Left lung (tissue), 10 donors: ENCODE results near the gene MARCHF7. TPM values are rescaled to one million over a fixed set of nuclear protein-coding genes. Genes with fewer than 3 reads are reported as not detected.

Source experiments
- ATAC-seq: fragments of 200-7000 bp; cut with Tn5 transposase; one replicate; pipeline ENCODE4 v1.9.1; 2020; ENCODE audit warnings: moderate library complexity
- DNase-seq, 4 donors: peaks; one replicate each; pipeline ENCODE4 v3.0.0-alpha.2; 2013 to 2020
- H3K27ac ChIP-seq, 2 donors: fragments of 200-600 bp; sonication (generic) in 1 of 2; one replicate each; pipeline versions ENCODE4 v1.5.0 to v1.8.0; 2020 to 2021
- H3K27me3 ChIP-seq, 2 donors: fragments of 200-600 bp; sonication (generic) in 1 of 2; one replicate each; pipeline versions ENCODE4 v1.5.0 to v1.8.0; 2020 to 2021
- H3K36me3 ChIP-seq, 2 donors: fragments of 200-600 bp; sonication (generic) in 1 of 2; one replicate each; pipeline versions ENCODE4 v1.5.0 to v1.8.0; 2020 to 2021
- H3K4me1 ChIP-seq, 2 donors: fragments of 200-600 bp; one replicate each; pipeline ENCODE4 v1.8.0; 2021
- H3K4me3 ChIP-seq, 2 donors: fragments of 200-600 bp; sonication (generic) in 1 of 2; one replicate each; pipeline versions ENCODE4 v1.5.0 to v1.8.0; 2020 to 2021; ENCODE audit warnings: mild to moderate bottlenecking in 1 of 2
- H3K9me3 ChIP-seq, 2 donors: fragments of 200-600 bp; sonication (generic) in 1 of 2; one replicate each; pipeline versions ENCODE4 v1.5.0 to v1.8.0; 2020 to 2021
- CTCF ChIP-seq, 2 donors: fragments of 200-600 bp; sonication (generic) in 1 of 2; IDR thresholded peaks; one replicate each; pipeline versions ENCODE4 v1.5.0 to v1.8.0; 2021; ENCODE audit warnings: antibody characterized with exemption in 2 of 2
- intact Hi-C, 2 donors: fragments of 100-400 bp; cut with DNase I; formaldehyde crosslinking; loops; one replicate each; pipeline versions ENCODE4 v1.11.2 to v1.14.2; 2022
- polyA plus RNA-seq, 6 donors: library from polyadenylated mRNA; unstranded; fragments of 120-200 nt; gene quantifications; one replicate each; pipeline ENCODE4 v1.2.1, GENCODE V29; 2013; ENCODE audit not compliant: insufficient read length in 6 of 6
- total RNA-seq, 2 donors: library from RNA; stranded (reverse); fragmentation: NEBNext Ultra II Directional; extraction: Animal tissue kit (Norgen Biotek cat#: 25700); gene quantifications; one replicate each; pipeline ENCODE4 v1.2.1, GENCODE V29; 2021
- donor health status: DM: no; HTN: yes; CAD: no.
- donor health status: DM: no; HTN: no; CAD: no.

The MARCHF7 gene
- total and polyA plus RNA-seq, 8 donors = 64.1 to 202 (median 162) TPM

GRCh38 chr2:159758686-159759085, 46.4 kb downstream of the MARCHF7 start:
- DNase-seq = no peak
- Histone ChIP-seq H3K9me3 (no peaks in the 10 kb centered on the region), H3K27me3 (no peaks in the 10 kb centered on the region), H3K4me1 (peaks cover 16 to 27% of the 10 kb centered on the region in 2 donors), H3K36me3 (peaks cover 0 to 79% of the 10 kb centered on the region in 2 donors), H3K27ac (peak overlapping the region in 1 of 2 donors; percentile 39), H3K4me3 (no peak overlapping the region)
- intact Hi-C loops = no loop called here
- no peak for TF ChIP-seq CTCF (IDR thresholded peaks at IDR 0.05)
- peak; percentile 54 for ATAC-seq

- intact Hi-C loops = no loop called here
- ATAC-seq = peak; percentile 87
These were observed 47.3 kb downstream of the MARCHF7 start for GRCh38 chr2:159759577-159759976.

GRCh38 chr2:159760326-159760725, 48.0 kb downstream of the MARCHF7 start:
- no peaks in the 10 kb centered on the region for H3K27me3 ChIP-seq
- H3K27ac ChIP-seq = no peak overlapping the region
- ATAC-seq = no peak
- H3K4me1 ChIP-seq = peaks cover 13 to 14% of the 10 kb centered on the region in 2 donors
- H3K9me3 ChIP-seq = no peaks in the 10 kb centered on the region
- no peak overlapping the region for H3K4me3 ChIP-seq
- H3K36me3 ChIP-seq = peaks cover 0 to 89% of the 10 kb centered on the region in 2 donors
- intact Hi-C loops = no loop called here
- DNase-seq = no peak
- TF ChIP-seq CTCF (IDR thresholded peaks at IDR 0.05) = no peak

More at GRCh38 chr2:159759577-159759976, 47.3 kb downstream of the MARCHF7 start:
- Histone ChIP-seq H3K4me3 (no peak overlapping the region), H3K4me1 (peaks cover 13 to 20% of the 10 kb centered on the region in 2 donors), H3K27me3 (no peaks in the 10 kb centered on the region), H3K27ac (peak overlapping the region in 1 of 2 donors; percentile 9), H3K9me3 (no peaks in the 10 kb centered on the region), H3K36me3 (peaks cover 0 to 82% of the 10 kb centered on the region in 2 donors)
- DNase-seq = peak in 2 of 4 donors; percentile 15 to 32
- TF ChIP-seq CTCF (IDR thresholded peaks at IDR 0.05) = no peak

- Histone ChIP-seq H3K9me3 (no peaks in the 10 kb centered on the region), H3K36me3 (peaks cover 0 to 87% of the 10 kb centered on the region in 2 donors), H3K4me3 (no peak overlapping the region), H3K27me3 (no peaks in the 10 kb centered on the region), H3K27ac (no peak overlapping the region), H3K4me1 (peaks cover 11 to 13% of the 10 kb centered on the region in 2 donors)
- DNase-seq (no peak), ATAC-seq (no peak)
- TF ChIP-seq CTCF (IDR thresholded peaks at IDR 0.05) = no peak
- intact Hi-C loops = no loop called here
These were observed 49.8 kb downstream of the MARCHF7 start for GRCh38 chr2:159762075-159762474.

Other genes with a start within 250 kb of the MARCHF7 start
- gene BAZ2B, start 96.0 kb upstream of the MARCHF7 start, total RNA-seq = 10 to 100 TPM; 60.0 to 76.2 TPM
- gene BAZ2B, start 96.0 kb upstream of the MARCHF7 start, polyA plus RNA-seq = 100 to 1,000 TPM in 4 of 6 donors, 10 to 100 TPM in 2; 86.8 to 142 (median 113) TPM
- 10 to 100 TPM; 51.5 to 55.8 TPM for gene CD302, start 85.7 kb downstream of the MARCHF7 start, total RNA-seq
- gene CD302, start 85.7 kb downstream of the MARCHF7 start, polyA plus RNA-seq = 10 to 100 TPM; 50.0 to 64.8 (median 55.8) TPM
- 1 to 10 TPM; 7.6 to 10.0 TPM for gene LY75, start 192.2 kb downstream of the MARCHF7 start, total RNA-seq
- 1 to 10 TPM; 3.7 to 9.7 (median 6.2) TPM for gene LY75, start 192.2 kb downstream of the MARCHF7 start, polyA plus RNA-seq